ENCODE results near the gene KRT81.

DNA sequence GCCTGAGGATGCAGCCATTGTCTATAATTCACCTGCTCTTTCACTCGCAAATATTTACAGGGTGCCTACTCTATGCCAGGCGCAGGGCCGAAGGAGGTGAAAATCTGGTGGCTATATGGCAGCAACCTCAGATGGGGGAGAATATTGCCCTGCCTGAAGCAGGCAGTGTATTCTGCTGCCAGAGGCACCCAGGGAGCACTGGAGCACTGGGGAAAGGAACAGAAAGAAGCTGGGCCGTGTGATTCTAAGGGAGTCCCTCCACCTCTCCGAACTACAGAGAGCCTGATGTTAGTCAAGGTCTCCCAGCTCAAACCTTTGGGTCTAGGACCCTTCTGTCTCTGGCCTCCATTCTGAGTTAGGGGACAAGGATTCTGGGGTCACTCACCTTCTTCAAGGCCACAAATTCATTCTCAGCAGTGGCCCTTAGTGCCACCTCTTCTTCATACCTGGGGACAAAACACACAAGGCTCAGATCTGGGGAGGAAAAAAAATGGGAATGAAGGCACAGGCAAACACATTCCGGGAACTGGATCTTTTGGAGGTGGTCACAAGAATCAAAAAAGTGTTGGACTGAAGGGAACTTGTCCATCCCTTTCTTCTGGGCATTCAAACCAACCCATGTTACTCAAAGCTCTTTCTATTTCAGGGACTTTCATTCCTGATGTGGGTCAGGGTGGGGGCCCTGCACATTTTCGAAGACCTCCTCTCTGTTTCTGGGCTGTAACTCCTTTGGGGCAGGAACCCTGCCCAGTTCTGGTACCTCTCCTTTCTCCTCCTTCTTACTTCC is 36.2 kb downstream of the KRT81 start:
- no peak for TF ChIP-seq POLR2A (IDR thresholded peaks at IDR 0.05)
- TF ChIP-seq, protein P1, sequence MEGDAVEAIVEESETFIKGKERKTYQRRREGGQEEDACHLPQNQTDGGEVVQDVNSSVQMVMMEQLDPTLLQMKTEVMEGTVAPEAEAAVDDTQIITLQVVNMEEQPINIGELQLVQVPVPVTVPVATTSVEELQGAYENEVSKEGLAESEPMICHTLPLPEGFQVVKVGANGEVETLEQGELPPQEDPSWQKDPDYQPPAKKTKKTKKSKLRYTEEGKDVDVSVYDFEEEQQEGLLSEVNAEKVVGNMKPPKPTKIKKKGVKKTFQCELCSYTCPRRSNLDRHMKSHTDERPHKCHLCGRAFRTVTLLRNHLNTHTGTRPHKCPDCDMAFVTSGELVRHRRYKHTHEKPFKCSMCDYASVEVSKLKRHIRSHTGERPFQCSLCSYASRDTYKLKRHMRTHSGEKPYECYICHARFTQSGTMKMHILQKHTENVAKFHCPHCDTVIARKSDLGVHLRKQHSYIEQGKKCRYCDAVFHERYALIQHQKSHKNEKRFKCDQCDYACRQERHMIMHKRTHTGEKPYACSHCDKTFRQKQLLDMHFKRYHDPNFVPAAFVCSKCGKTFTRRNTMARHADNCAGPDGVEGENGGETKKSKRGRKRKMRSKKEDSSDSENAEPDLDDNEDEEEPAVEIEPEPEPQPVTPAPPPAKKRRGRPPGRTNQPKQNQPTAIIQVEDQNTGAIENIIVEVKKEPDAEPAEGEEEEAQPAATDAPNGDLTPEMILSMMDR (IDR thresholded peaks at IDR 0.05), result no peak
